ENCODE measurements around the gene CAMKV. TPM values are rescaled to one million over a fixed set of nuclear protein-coding genes. Genes with fewer than 3 reads are reported as not detected.

The CAMKV gene
- total RNA-seq, 2 donors from 2014 or later = 0.75 to 7.1 TPM

DNA sequence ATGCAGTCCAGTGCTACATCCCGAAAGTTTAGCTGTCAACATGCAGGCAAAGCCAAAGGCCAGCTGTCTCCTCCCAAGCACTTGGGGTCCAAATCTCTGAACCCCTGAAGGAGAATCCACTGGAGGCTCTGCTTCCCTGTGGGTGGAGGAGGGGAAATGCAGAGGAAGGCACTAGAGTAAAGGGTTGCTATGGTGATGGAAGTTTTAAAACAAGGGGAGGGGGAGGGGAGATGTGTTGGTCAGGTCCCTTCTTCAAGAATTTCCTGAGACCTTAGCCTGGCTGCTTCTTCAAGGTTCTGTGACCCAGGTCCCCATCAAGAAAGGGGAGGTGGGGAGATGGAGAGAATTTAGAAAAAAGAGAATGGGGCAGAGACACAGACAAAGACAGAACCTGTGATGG, 2.3 kb downstream of the CAMKV start:
- H3K27me3 Mint-ChIP-seq (ENCODE audit: insufficient read depth) = peaks cover 38% of the 10 kb centered on the region
- no peak overlapping the region for H3K4me3 ChIP-seq (ENCODE audit: low read length)
- WGBS, 2 experiments (ENCODE audit: insufficient coverage in 1 of 2, insufficient read length in 1 of 2) = 79% methylated on average over 1 of the region's 1 CpG; no CpG with 5 or more reads in 1 of the 2 experiments
- H3K27ac ChIP-seq (ENCODE audit: low read depth, low read length) = no peak overlapping the region
- no peaks in the 10 kb centered on the region for H3K9me3 ChIP-seq (ENCODE audit: control insufficient read depth, low read length)
- no peaks in the 10 kb centered on the region for H3K4me1 ChIP-seq (ENCODE audit: control insufficient read depth, insufficient read depth, low read length)
- H3K9ac ChIP-seq (ENCODE audit: extremely low read depth, low read length, poor library complexity, severe bottlenecking) = no peak overlapping the region
- no peaks in the 10 kb centered on the region for H3K36me3 Mint-ChIP-seq (ENCODE audit: low read depth)
- TF ChIP-seq, protein P1, sequence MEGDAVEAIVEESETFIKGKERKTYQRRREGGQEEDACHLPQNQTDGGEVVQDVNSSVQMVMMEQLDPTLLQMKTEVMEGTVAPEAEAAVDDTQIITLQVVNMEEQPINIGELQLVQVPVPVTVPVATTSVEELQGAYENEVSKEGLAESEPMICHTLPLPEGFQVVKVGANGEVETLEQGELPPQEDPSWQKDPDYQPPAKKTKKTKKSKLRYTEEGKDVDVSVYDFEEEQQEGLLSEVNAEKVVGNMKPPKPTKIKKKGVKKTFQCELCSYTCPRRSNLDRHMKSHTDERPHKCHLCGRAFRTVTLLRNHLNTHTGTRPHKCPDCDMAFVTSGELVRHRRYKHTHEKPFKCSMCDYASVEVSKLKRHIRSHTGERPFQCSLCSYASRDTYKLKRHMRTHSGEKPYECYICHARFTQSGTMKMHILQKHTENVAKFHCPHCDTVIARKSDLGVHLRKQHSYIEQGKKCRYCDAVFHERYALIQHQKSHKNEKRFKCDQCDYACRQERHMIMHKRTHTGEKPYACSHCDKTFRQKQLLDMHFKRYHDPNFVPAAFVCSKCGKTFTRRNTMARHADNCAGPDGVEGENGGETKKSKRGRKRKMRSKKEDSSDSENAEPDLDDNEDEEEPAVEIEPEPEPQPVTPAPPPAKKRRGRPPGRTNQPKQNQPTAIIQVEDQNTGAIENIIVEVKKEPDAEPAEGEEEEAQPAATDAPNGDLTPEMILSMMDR (conservative IDR thresholded peaks at IDR 0.05) = no peak
- no peak overlapping the region for H3K27ac Mint-ChIP-seq
- no peak overlapping the region for H3K4me3 Mint-ChIP-seq
- peaks cover 40% of the 10 kb centered on the region for H3K27me3 ChIP-seq (ENCODE audit: control insufficient read depth, insufficient read depth, low read length, poor library complexity, severe bottlenecking)
- H3K4me1 Mint-ChIP-seq = no peaks in the 10 kb centered on the region
- DNase-seq = no peak
- H3K9me3 Mint-ChIP-seq = no peaks in the 10 kb centered on the region
- H3K36me3 ChIP-seq (ENCODE audit: control insufficient read depth, insufficient read depth, low read length) = no peaks in the 10 kb centered on the region

DNA sequence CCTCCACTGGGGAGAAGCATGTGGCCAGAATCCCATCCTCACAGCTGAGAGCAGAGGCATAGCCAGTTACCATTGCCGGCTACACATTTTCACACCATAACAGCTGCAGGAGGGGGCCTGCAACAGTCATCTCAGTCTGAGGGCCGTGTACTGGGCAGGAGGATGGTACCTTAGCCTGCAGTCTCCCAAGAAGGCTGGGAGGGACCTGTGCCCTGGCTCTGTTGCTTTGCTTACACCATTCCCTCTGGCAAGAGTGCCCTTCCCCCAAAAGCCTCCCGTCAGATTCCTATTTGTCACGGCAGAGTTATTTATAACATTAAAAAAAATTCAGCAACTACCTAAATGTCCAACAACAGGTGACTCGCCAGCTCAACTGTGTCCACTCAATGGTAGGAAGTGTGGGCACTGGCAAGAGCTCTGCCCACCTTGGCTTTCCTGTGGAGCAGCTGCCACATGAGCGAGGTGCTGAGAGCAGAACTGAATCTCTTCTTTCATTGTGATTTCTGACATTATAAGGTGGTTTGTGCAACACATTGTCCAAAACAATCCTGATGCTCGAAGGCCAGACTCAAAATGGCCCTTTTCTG, 4.4 kb downstream of the CAMKV start:
- Mint-ChIP-seq H3K27ac (no peak overlapping the region), H3K4me1 (no peaks in the 10 kb centered on the region), H3K9me3 (no peaks in the 10 kb centered on the region), H3K4me3 (no peak overlapping the region), H3K36me3 (ENCODE audit: low read depth) (no peaks in the 10 kb centered on the region), H3K27me3 (ENCODE audit: insufficient read depth) (peaks cover 20% of the 10 kb centered on the region)
- H3K9me3 ChIP-seq (ENCODE audit: control insufficient read depth, low read length) = no peaks in the 10 kb centered on the region
- H3K4me1 ChIP-seq (ENCODE audit: control insufficient read depth, insufficient read depth, low read length) = no peaks in the 10 kb centered on the region
- 82 to 83% methylated on average over 5 to 7 of the region's 7 CpGs for WGBS, 2 experiments (ENCODE audit: insufficient coverage in 1 of 2, insufficient read length in 1 of 2)
- no peak overlapping the region for H3K9ac ChIP-seq (ENCODE audit: extremely low read depth, low read length, poor library complexity, severe bottlenecking)
- no peaks in the 10 kb centered on the region for H3K36me3 ChIP-seq (ENCODE audit: control insufficient read depth, insufficient read depth, low read length)
- no peak overlapping the region for H3K27ac ChIP-seq (ENCODE audit: low read depth, low read length)
- no peak for DNase-seq
- TF ChIP-seq, protein P1 (conservative IDR thresholded peaks at IDR 0.05) = no peak
- H3K4me3 ChIP-seq (ENCODE audit: low read length) = no peak overlapping the region
- peaks cover 26% of the 10 kb centered on the region for H3K27me3 ChIP-seq (ENCODE audit: control insufficient read depth, insufficient read depth, low read length, poor library complexity, severe bottlenecking)

DNA sequence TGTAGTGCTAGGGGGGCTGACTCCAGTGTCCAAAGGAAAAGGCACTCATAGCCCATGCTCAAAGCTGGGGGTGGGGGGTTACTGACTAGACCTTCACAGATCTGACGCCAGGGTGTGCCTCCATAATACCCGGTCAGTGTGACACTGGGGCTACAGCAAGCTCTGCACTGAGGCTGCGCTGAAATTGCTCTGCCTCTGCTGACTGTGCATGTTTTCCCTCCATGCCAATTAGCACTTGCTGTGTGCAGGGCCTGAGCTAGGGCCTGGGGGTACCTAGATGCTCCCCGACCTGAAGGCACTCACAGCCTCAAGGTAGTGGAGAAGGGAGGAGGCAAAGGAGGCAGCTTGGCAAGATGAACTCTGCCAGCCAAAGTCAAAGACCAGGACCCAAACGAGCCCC, 5.2 kb downstream of the CAMKV start:
- Mint-ChIP-seq H3K4me3 (no peak overlapping the region), H3K4me1 (no peaks in the 10 kb centered on the region), H3K27me3 (ENCODE audit: insufficient read depth) (peaks cover 16% of the 10 kb centered on the region), H3K9me3 (no peaks in the 10 kb centered on the region), H3K36me3 (ENCODE audit: low read depth) (no peaks in the 10 kb centered on the region), H3K27ac (no peak overlapping the region)
- no peaks in the 10 kb centered on the region for H3K36me3 ChIP-seq (ENCODE audit: control insufficient read depth, insufficient read depth, low read length)
- DNase-seq = no peak
- no peaks in the 10 kb centered on the region for H3K9me3 ChIP-seq (ENCODE audit: control insufficient read depth, low read length)
- H3K9ac ChIP-seq (ENCODE audit: extremely low read depth, low read length, poor library complexity, severe bottlenecking) = no peak overlapping the region
- H3K27me3 ChIP-seq (ENCODE audit: control insufficient read depth, insufficient read depth, low read length, poor library complexity, severe bottlenecking) = peaks cover 18% of the 10 kb centered on the region
- TF ChIP-seq, protein P1 (conservative IDR thresholded peaks at IDR 0.05) = no peak
- no peak overlapping the region for H3K4me3 ChIP-seq (ENCODE audit: low read length)
- H3K27ac ChIP-seq (ENCODE audit: low read depth, low read length) = no peak overlapping the region
- no peaks in the 10 kb centered on the region for H3K4me1 ChIP-seq (ENCODE audit: control insufficient read depth, insufficient read depth, low read length)
- 80 to 82% methylated on average over 4 to 5 of the region's 5 CpGs for WGBS, 2 experiments (ENCODE audit: insufficient coverage in 1 of 2, insufficient read length in 1 of 2)

Measured in endodermal cell (in vitro differentiated cells).